H1 (cell line): ENCODE measurements around the gene GRM1. TPM values are rescaled to one million over a fixed set of nuclear protein-coding genes. Genes with fewer than 3 reads are reported as not detected.

Source experiments
- CTCF ChIA-PET: fragments of 300-600 bp; sonication (Branson Sonifier 250); formaldehyde crosslinking; loops from one replicate; lab custom pipeline; 2021; ENCODE audit not compliant: partially characterized antibody; lab: Charles Lee
- POLR2A ChIA-PET: fragments of 300-600 bp; sonication (Branson Sonifier 250); formaldehyde crosslinking; loops from one replicate; lab custom pipeline; 2021; ENCODE audit warnings: inconsistent platforms; ENCODE audit not compliant: partially characterized antibody; lab: Charles Lee
- DNase-seq, 2 experiments: peaks; one replicate each; pipeline versions ENCODE4 v3.0.0 to v3.0.0-alpha.2; 2010 to 2022; ENCODE audit warnings: low spot score in 2 of 2, low read depth in 1 of 2, mixed read lengths in 1 of 2
- FAIRE-seq: peaks from 2 replicates; lab custom pipeline; 2011; peaks lifted over from hg19 to GRCh38; lab: Jason Lieb, UNC
- H2AFZ ChIP-seq: 2 replicates; pipeline ENCODE4 v1.8.1; 2012; ENCODE audit warnings: low read length, inconsistent platforms
- H2AK5ac ChIP-seq: 2 replicates; pipeline ENCODE4 v1.6.1; 2013; ENCODE audit warnings: low read depth, low read length
- H2BK120ac ChIP-seq: replicated peaks from 2 replicates; pipeline ENCODE3; 2013; ENCODE audit warnings: low read depth, low read length, inconsistent platforms
- H2BK12ac ChIP-seq: 2 replicates; pipeline ENCODE4 v1.6.1; 2013; ENCODE audit warnings: low read depth, low read length
- H2BK15ac ChIP-seq: 2 replicates; pipeline ENCODE4 v1.6.1; 2013; ENCODE audit warnings: low read length
- H2BK20ac ChIP-seq: 2 replicates; pipeline ENCODE4 v1.6.1; 2013; ENCODE audit warnings: low read length
- H2BK5ac ChIP-seq: 2 replicates; pipeline ENCODE4 v1.6.1; 2013; ENCODE audit warnings: low read depth, low read length
- H3K14ac ChIP-seq: 2 replicates; pipeline ENCODE4 v1.6.1; 2013; ENCODE audit warnings: inconsistent platforms; ENCODE audit not compliant: insufficient read length
- H3K18ac ChIP-seq: 2 replicates; pipeline ENCODE4 v1.6.1; 2013; ENCODE audit warnings: low read length; ENCODE audit errors: extremely low read depth
- H3K23ac ChIP-seq: 2 replicates; pipeline ENCODE4 v1.6.1; 2013; ENCODE audit warnings: inconsistent platforms; ENCODE audit not compliant: insufficient read length
- H3K23me2 ChIP-seq: 2 replicates; pipeline ENCODE4 v1.6.1; 2013; ENCODE audit warnings: low read depth, low read length
- H3K27ac ChIP-seq: 2 replicates; pipeline ENCODE4 v1.6.1; 2011; ENCODE audit warnings: low read depth, low read length, inconsistent platforms
- H3K27me3 ChIP-seq, 4 experiments: replicated peaks in 1 of 4; 1 replicate in 1 of 4; 2 replicates in 3 of 4; pipeline versions ENCODE4 v1.6.1 to v1.8.1; 2011 to 2013; ENCODE audit warnings: low read length in 3 of 4, mild to moderate bottlenecking in 3 of 4, inconsistent platforms in 2 of 4, mixed read lengths in 2 of 4, moderate library complexity in 1 of 4; ENCODE audit not compliant: control insufficient read depth in 3 of 4, insufficient read depth in 3 of 4; ENCODE audit errors: extremely low read depth in 1 of 4
- H3K36me3 ChIP-seq, 4 experiments: 2 replicates each; pipeline versions ENCODE4 v1.6.1 to v1.8.1; 2011 to 2013; ENCODE audit warnings: mild to moderate bottlenecking in 4 of 4, low read length in 3 of 4, moderate library complexity in 2 of 4, control low read depth in 1 of 4, inconsistent platforms in 1 of 4; ENCODE audit not compliant: insufficient read depth in 4 of 4, control insufficient read depth in 2 of 4
- H3K4ac ChIP-seq: replicated peaks from 2 replicates; pipeline ENCODE3; 2013; ENCODE audit warnings: low read length, low read depth, mixed read lengths, inconsistent platforms; ENCODE audit not compliant: insufficient read length
- H3K4me1 ChIP-seq, 4 experiments: replicated peaks in 1 of 4; 1 replicate in 1 of 4; 2 replicates in 3 of 4; pipeline versions ENCODE4 v1.6.1 to v1.8.1; 2011 to 2013; ENCODE audit warnings: low read length in 3 of 4, inconsistent platforms in 2 of 4, mixed read lengths in 1 of 4; ENCODE audit not compliant: insufficient read depth in 4 of 4, control insufficient read depth in 3 of 4
- H3K4me2 ChIP-seq, 2 experiments: 2 replicates each; pipeline versions ENCODE4 v1.6.1 to v1.8.1; 2011 to 2013; ENCODE audit warnings: low read depth in 2 of 2, low read length in 2 of 2, control low read depth in 1 of 2, inconsistent platforms in 1 of 2, mild to moderate bottlenecking in 1 of 2; ENCODE audit not compliant: insufficient read depth in 1 of 2
- H3K4me3 ChIP-seq, 4 experiments: fragments of 200-600, 300-600 bp in 1 of 4; sonication (generic), shearing (Covaris generic), sonication (Bioruptor Twin) in 1 of 4; 2 replicates each; pipeline versions ENCODE4 v1.5.1 to v1.8.1; 2011 to 2016; ENCODE audit warnings: low read length in 4 of 4, low read depth in 3 of 4, control low read depth in 2 of 4, inconsistent platforms in 2 of 4, mild to moderate bottlenecking in 2 of 4, mixed read lengths in 1 of 4, moderate library complexity in 1 of 4; ENCODE audit not compliant: insufficient read depth in 2 of 4; ENCODE audit errors: extremely low read depth in 1 of 4
- H3K56ac ChIP-seq: replicated peaks from 2 replicates; pipeline ENCODE3; 2013; ENCODE audit warnings: low read depth, mild to moderate bottlenecking, mixed read lengths, low read length, inconsistent platforms; ENCODE audit not compliant: insufficient read length
- H3K79me1 ChIP-seq: 2 replicates; pipeline ENCODE4 v1.6.1; 2013; ENCODE audit warnings: low read depth, low read length, control low read depth
- H3K79me2 ChIP-seq, 2 experiments: 2 replicates each; pipeline versions ENCODE4 v1.6.1 to v1.8.1; 2012 to 2013; ENCODE audit warnings: low read length in 2 of 2, mild to moderate bottlenecking in 2 of 2, inconsistent platforms in 1 of 2; ENCODE audit not compliant: insufficient read depth in 2 of 2, control insufficient read depth in 1 of 2
- H3K9ac ChIP-seq, 4 experiments: replicated peaks in 1 of 4; 1 replicate in 1 of 4; 2 replicates in 3 of 4; pipeline versions ENCODE4 v1.6.1 to v1.8.1; 2011 to 2013; ENCODE audit warnings: low read depth in 3 of 4, low read length in 3 of 4, control low read depth in 2 of 4, mild to moderate bottlenecking in 2 of 4, moderate library complexity in 2 of 4, inconsistent platforms in 1 of 4; ENCODE audit errors: extremely low read depth in 1 of 4
- H3K9me3 ChIP-seq, 2 experiments: 2 replicates each; pipeline versions ENCODE4 v1.6.1 to v1.8.1; 2012 to 2013; ENCODE audit warnings: mild to moderate bottlenecking in 2 of 2, moderate library complexity in 2 of 2, control low read depth in 1 of 2, inconsistent platforms in 1 of 2, low read depth in 1 of 2, low read length in 1 of 2, mixed read lengths in 1 of 2; ENCODE audit not compliant: insufficient read depth in 2 of 2
- H4K20me1 ChIP-seq, 2 experiments: replicated peaks in 1 of 2; 2 replicates each; pipeline versions ENCODE3 to v1.8.1; 2011 to 2013; ENCODE audit warnings: inconsistent platforms in 2 of 2, low read length in 2 of 2, mild to moderate bottlenecking in 1 of 2; ENCODE audit not compliant: insufficient read depth in 2 of 2, control insufficient read depth in 1 of 2
- H4K5ac ChIP-seq: 2 replicates; pipeline ENCODE4 v1.6.1; 2013; ENCODE audit warnings: low read length, low read depth, mixed read lengths, inconsistent platforms; ENCODE audit not compliant: insufficient read length
- H4K8ac ChIP-seq: 2 replicates; pipeline ENCODE4 v1.8.0; 2013; ENCODE audit warnings: mild to moderate bottlenecking, moderate library complexity, low read length, inconsistent platforms; ENCODE audit not compliant: insufficient read depth; ENCODE audit errors: extremely low read depth
- H4K91ac ChIP-seq: replicated peaks from 2 replicates; pipeline ENCODE3; 2013; ENCODE audit warnings: low read length, mixed read lengths, inconsistent platforms; ENCODE audit not compliant: insufficient read length
- ATF2 ChIP-seq: IDR thresholded peaks from 2 replicates; pipeline ENCODE4 v1.6.1; 2012; ENCODE audit warnings: low read length, inconsistent platforms
- CTBP2 ChIP-seq: IDR thresholded peaks from 2 replicates; pipeline ENCODE4 v1.7.0; 2011; ENCODE audit warnings: borderline replicate concordance, mild to moderate bottlenecking, moderate library complexity, mixed read lengths, low read length; ENCODE audit not compliant: insufficient read depth, insufficient read length
- EGR1 ChIP-seq: IDR thresholded peaks from 2 replicates; pipeline ENCODE4 v1.6.1; 2011; ENCODE audit warnings: low read depth, low read length, borderline replicate concordance
- EZH2 ChIP-seq: fragments of 200-600 bp; sonication (generic); IDR thresholded peaks from 2 replicates; pipeline ENCODE4 v1.7.1; 2012; ENCODE audit warnings: low read depth, mild to moderate bottlenecking, moderate library complexity, low read length, inconsistent platforms; ENCODE audit not compliant: severe bottlenecking
- KDM4A ChIP-seq: IDR thresholded peaks from one replicate; pipeline ENCODE4 v1.7.1; 2012; ENCODE audit warnings: low read depth, mild to moderate bottlenecking, moderate library complexity, low read length, inconsistent platforms; ENCODE audit not compliant: severe bottlenecking
- KDM5A ChIP-seq: fragments of 200-600 bp; IDR thresholded peaks from 2 replicates; pipeline ENCODE4 v1.7.1; 2012; ENCODE audit warnings: mild to moderate bottlenecking, low read length, inconsistent platforms, mixed read lengths
- RAD21 ChIP-seq, 2 experiments: IDR thresholded peaks in 1 of 2; conservative IDR thresholded peaks in 1 of 2; 2 replicates each; pipeline ENCODE4 v1.6.1; 2011; ENCODE audit warnings: low read depth in 2 of 2, low read length in 2 of 2, improper control_type of control experiment in 1 of 2, inconsistent platforms in 1 of 2, mild to moderate bottlenecking in 1 of 2, moderate library complexity in 1 of 2
- RNF2 ChIP-seq: fragments of 200-900, 300-1000 bp; sonication (generic); IDR thresholded peaks from 2 replicates; pipeline ENCODE4 v1.7.1; 2016; ENCODE audit warnings: borderline replicate concordance, low read depth, mild to moderate bottlenecking, antibody characterized with exemption, low read length; ENCODE audit not compliant: poor library complexity, severe bottlenecking; ENCODE audit errors: missing control alignments
- SAP30 ChIP-seq: fragments of 300-600 bp; sonication (generic); IDR thresholded peaks from 2 replicates; pipeline ENCODE4 v1.7.1; 2012; ENCODE audit warnings: low read length, moderate library complexity, mild to moderate bottlenecking, inconsistent platforms; ENCODE audit not compliant: insufficient read depth, insufficient replicate concordance
- WGBS, 2 experiments: shearing (Covaris generic) in 1 of 2; methylation state at CpG; one replicate each; pipeline versions ENCODE4 v1.1.6 to v1.1.7; 2013 to 2015; ENCODE audit warnings: low lambda C conversion rate in 2 of 2, mixed read lengths in 2 of 2, inconsistent platforms in 1 of 2, low coverage in 1 of 2, missing lambda C conversion rate in 1 of 2; ENCODE audit not compliant: insufficient replicate concordance in 2 of 2, insufficient coverage in 1 of 2, insufficient read length in 1 of 2; ENCODE audit errors: extremely low coverage in 1 of 2, missing lambda C conversion rate in 1 of 2; 5-methylcytosine and 5-hydroxymethylcytosine counted together
- polyA plus RNA-seq, 7 experiments: library from polyadenylated mRNA; depleted of rRNA in 3 of 7; stranded (reverse) in 5 of 7; unstranded in 2 of 7; fragments of >200 nt in 5 of 7; fragments of 200-250 nt in 2 of 7; gene quantifications; 1 replicate in 5 of 7; 2 replicates in 1 of 7; 4 replicates in 1 of 7; pipeline versions ENCODE4 v1.2.1 to v1.2.3, GENCODE V29; 2011 to 2013; ENCODE audit warnings: missing spikeins in 2 of 7, mixed read lengths in 2 of 7
- total RNA-seq: library from RNA; stranded (reverse); fragmentation: NEBNext Ultra II Directional; extraction: Animal tissue kit (Norgen Biotek cat#: 25700); gene quantifications from 2 replicates; pipeline ENCODE4 v1.2.1, GENCODE V29; 2021
- TF ChIP-seq, protein P1 (sequence below): IDR thresholded peaks from 2 replicates; pipeline ENCODE4 v1.6.1; 2011; ENCODE audit warnings: low read depth, mild to moderate bottlenecking, low read length; ENCODE audit not compliant: insufficient read depth

GRM1 gene
- total and polyA plus RNA-seq, 2 of the 8 experiments (the other 6 are each of a cell fraction or from before 2014, with no cell fraction given) = 0.15 to 1.3 TPM

- no peak overlapping the region for H2AK5ac ChIP-seq
- H4K8ac ChIP-seq = no peak overlapping the region
- no peaks in the 10 kb centered on the region for H3K36me3 ChIP-seq
- H2BK12ac ChIP-seq = no peak overlapping the region
- no peaks in the 10 kb centered on the region for H3K27me3 ChIP-seq
- WGBS, 2 experiments = 94% methylated on average over 2 of the region's 2 CpGs; no CpG with 5 or more reads in 1 of the 2 experiments
- H3K9ac ChIP-seq = no peak overlapping the region
- no peaks in the 10 kb centered on the region for H3K79me2 ChIP-seq
- no peak overlapping the region for H2BK20ac ChIP-seq
- no peaks in the 10 kb centered on the region for H4K20me1 ChIP-seq
- no peaks in the 10 kb centered on the region for H3K9me3 ChIP-seq
- no peak overlapping the region for H3K23ac ChIP-seq
- no peak overlapping the region for H2AFZ ChIP-seq
- no peak overlapping the region for H3K4me2 ChIP-seq
- H3K27ac ChIP-seq = no peak overlapping the region
- no peak overlapping the region for H3K4ac ChIP-seq
- H2BK120ac ChIP-seq = no peak overlapping the region
- ChIA-PET CTCF (no interaction called here), POLR2A (no interaction called here)
- no peaks in the 10 kb centered on the region for H3K4me1 ChIP-seq
- H3K23me2 ChIP-seq = no peaks in the 10 kb centered on the region
- H2BK5ac ChIP-seq = no peak overlapping the region
- H2BK15ac ChIP-seq = no peak overlapping the region
- no peak overlapping the region for H3K4me3 ChIP-seq
- H3K18ac ChIP-seq = no peak overlapping the region
- H4K91ac ChIP-seq = no peak overlapping the region
- no peaks in the 10 kb centered on the region for H3K79me1 ChIP-seq
- H4K5ac ChIP-seq = no peak overlapping the region
- H3K14ac ChIP-seq = no peak overlapping the region
- DNase-seq = no peak
- no peak overlapping the region for H3K56ac ChIP-seq
- no peak for FAIRE-seq
- TF ChIP-seq ATF2 = no peak
- no peak for TF ChIP-seq RAD21 (IDR thresholded peaks at IDR 0.05 in 1 of 2, conservative IDR thresholded peaks at IDR 0.05 in 1 of 2; ENCODE audit: low read depth in 2 of 2, low read length in 2 of 2)
- TF ChIP-seq, protein P1, sequence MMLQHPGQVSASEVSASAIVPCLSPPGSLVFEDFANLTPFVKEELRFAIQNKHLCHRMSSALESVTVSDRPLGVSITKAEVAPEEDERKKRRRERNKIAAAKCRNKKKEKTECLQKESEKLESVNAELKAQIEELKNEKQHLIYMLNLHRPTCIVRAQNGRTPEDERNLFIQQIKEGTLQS = no peak
- no peak for TF ChIP-seq SAP30
- no peak for TF ChIP-seq RNF2
- TF ChIP-seq KDM4A = no peak
- no peak for TF ChIP-seq KDM5A
- TF ChIP-seq EGR1 = no peak
- no peak for TF ChIP-seq EZH2
- no peak for TF ChIP-seq CTBP2
Measured at GRCh38 chr6:146284311-146284710, 255.4 kb downstream of the GRM1 start.
